NCI-H524 treated with DMSO at 0.1 percent for 48 hours (cell line): Measurements from ENCODE around the gene RYR2.

Experiments used
- DNase-seq: peaks from one replicate; lab custom pipeline; 2025; lab: John Stamatoyannopoulos, UW

Gene RYR2

GRCh38 chr1:237041795-237042525 lies at the start of gene RYR2:
RYR2 (plus strand) TSS chr1:237042184; CDS start chr1:237042522, 338 bp downstream.
- DNase-seq = peak; percentile 7

GRCh38 chr1:236992449-236992848 lies 49.5 kb upstream of the RYR2 start:
- no peak for DNase-seq

GRCh38 chr1:236994450-236994849 lies 47.5 kb upstream of the RYR2 start:
- DNase-seq = no peak

- DNase-seq = no peak
These were observed 44.6 kb upstream of the RYR2 start for GRCh38 chr1:236997361-236997760.

GRCh38 chr1:236997882-236998281 lies 44.1 kb upstream of the RYR2 start:
- no peak for DNase-seq

- DNase-seq = no peak
These were observed 43.4 kb upstream of the RYR2 start for GRCh38 chr1:236998546-236998945.

GRCh38 chr1:237000191-237000590 lies 41.8 kb upstream of the RYR2 start:
- no peak for DNase-seq

DNA sequence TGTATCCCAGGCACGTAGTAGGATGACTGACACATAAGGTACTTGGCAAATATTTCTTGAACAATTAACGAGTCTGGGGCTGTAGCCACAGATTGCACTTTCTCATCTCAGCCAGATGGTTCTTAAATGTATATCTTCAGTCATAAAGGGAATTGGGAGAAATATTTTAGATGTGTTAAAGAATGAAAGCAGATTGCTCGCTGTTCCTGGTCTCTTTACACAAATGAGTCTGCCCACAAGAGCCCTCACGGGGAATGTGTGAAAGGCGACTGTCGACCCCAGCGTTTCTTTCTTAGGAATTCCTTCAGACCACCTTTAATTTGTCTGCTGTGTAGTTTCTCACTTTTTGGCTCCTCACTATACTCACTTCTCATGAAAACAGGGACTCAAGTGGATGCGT lies 38.5 kb upstream of the RYR2 start:
- no peak for DNase-seq

DNA sequence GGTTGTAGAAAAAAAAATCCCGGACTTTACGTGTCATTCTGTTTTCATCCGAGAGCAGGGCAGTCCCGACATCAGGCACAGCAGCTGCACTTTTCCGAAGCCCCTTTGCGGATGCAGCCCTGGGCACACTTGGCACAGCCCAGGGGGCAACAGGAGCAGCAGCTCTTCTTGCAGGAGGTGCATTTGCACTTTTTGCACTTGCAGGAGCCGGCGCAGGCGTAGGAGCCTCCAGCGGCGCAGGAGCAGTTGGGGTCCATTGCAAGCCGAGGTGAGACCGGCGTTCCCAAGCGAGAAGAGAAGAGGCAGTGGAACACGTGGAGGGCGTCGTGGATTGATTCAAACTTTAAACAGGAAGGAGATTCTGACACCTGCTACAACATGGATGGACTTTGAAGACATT lies 37.9 kb upstream of the RYR2 start, which contains the start of gene MT1HL1:
MT1HL1 (minus strand) TSS at position 326 of the 400 bp plus-strand sequence; CDS start at position 257, 69 bp downstream.
- no peak for DNase-seq

GRCh38 chr1:237005674-237006073 lies 36.3 kb upstream of the RYR2 start:
- DNase-seq = no peak

- no peak for DNase-seq
These were observed 34.7 kb upstream of the RYR2 start for GRCh38 chr1:237007147-237007881.

DNA sequence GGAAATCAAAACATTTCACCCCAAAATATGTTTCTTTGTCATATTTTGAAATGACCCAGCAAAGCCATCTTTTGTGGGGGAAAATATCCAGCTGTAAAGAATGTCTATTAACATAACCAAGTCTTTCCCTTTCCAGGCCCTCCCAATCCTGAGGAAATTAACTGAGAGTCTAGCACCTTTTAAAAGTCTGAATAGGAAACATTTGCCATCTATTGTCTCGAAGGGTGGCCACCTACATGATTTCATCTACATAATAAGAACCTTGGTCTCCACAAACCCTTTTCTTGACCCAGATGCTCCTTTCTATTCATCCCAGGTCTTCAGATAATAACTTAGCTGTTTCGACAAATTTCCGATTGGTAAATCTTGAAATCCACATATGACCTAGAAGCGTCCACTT lies 32.4 kb upstream of the RYR2 start:
- no peak for DNase-seq

DNA sequence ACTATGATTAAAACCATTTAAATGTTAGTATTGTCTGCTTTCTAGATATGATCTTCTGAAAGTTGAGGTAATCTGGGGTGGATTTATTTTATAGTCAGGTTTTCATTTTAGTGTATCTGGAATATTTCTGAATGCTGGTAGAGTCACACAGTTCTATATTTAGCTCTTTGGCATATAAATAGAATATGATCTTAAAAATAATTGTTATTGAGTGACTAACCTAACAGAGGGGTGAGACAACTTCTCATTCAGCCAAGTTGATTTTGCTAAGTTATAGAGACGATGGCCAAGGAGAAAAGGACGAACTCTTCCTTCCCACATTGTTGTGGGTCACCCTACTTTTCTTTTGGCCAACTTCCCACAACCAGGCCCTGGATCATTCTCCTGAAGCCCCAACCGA lies 30.6 kb upstream of the RYR2 start:
- no peak for DNase-seq

- no peak for DNase-seq
These were observed 29.6 kb upstream of the RYR2 start for GRCh38 chr1:237012361-237012760.

- no peak for DNase-seq
These were observed 29.1 kb upstream of the RYR2 start for GRCh38 chr1:237012788-237013383.

DNA sequence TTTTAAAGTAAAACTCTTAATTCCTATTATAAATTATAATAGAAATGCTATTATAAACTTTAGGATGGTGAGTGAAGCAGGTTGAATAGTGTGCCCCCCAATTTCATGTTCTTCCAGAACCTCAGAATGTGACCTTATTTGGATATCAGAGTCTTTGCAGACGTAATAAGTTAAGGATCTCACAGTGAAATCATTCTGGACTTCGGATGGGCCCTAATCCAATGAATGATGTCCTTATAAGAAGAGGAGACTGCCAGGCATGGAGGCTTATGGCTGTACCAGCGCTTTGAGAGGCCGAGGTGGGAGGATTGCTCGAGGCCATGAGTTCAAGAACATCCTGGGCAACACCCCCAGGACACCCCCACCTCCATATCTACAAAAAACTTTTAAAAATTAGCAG lies 28.4 kb upstream of the RYR2 start:
- no peak for DNase-seq

GRCh38 chr1:237016626-237017025 lies 25.4 kb upstream of the RYR2 start:
- no peak for DNase-seq

DNA sequence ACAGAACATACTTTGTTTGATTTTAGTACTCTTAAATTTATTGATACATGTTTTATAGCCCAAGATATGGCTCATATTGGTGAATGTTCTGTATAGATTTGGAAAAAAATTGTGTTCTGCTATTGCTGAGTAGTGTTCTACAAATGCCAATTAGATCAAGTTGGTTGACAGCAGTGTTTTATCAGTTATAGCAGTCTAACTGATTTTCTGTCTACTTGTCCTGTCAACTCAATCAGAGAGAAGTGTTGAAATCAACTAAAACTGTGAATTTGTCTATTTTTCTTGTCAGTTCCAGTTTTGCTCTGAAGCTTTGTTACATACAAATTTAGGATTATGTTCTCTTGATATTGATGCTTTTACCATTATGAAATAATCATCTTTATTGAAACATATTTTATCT lies 23.1 kb upstream of the RYR2 start:
- DNase-seq = no peak

GRCh38 chr1:237025358-237026074 lies 16.5 kb upstream of the RYR2 start:
- no peak for DNase-seq

GRCh38 chr1:237029240-237029639 lies 12.7 kb upstream of the RYR2 start:
- no peak for DNase-seq

DNA sequence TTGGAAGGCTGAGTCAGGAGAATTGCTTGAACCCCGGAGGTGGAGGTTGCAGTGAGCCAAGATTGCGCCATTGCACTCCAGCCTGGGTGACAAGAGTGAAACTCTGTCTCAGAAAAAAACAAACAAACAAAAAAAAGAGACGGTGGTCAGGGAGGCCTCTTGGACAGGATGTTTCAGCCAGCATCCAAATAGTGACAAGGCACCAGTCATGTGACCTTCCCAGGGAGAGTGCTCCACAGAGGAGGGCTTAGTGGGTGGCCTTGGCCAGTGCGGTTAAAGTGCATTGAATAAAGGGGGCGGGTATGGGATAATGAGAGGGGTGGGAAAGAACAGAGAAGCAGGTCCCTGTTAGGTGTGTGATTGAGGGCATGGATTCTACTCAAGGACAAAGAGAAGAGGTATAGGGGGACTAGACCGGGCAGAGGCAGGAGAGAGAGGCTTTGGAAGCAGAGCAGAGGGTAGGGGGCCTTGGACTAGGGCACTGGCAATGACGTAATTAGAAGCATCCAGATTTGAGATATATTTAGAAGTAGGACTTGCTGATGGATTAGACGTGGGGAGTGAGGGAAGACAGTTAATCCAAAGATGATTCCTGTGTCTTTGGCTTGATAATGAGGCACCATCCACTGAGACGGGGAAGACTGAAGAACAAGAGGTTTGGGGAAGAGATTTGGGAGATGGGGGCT lies 12.0 kb upstream of the RYR2 start:
- DNase-seq = no peak

- DNase-seq = no peak
These were observed 10.5 kb upstream of the RYR2 start for GRCh38 chr1:237031480-237031879.
